ENCODE results near the gene ASPHD2. TPM values are rescaled to one million over a fixed set of nuclear protein-coding genes. Genes with fewer than 3 reads are reported as not detected.

ASPHD2 gene
- total RNA-seq, 1 donor from 2014 or later = 3.4 TPM

GRCh38 chr22:26452236-26453016 lies 23.4 kb downstream of the ASPHD2 start:
- H3K36me3 ChIP-seq (ENCODE audit: control insufficient read depth, insufficient read depth, low read length) = peaks cover 21% of the 10 kb centered on the region
- no peak for FAIRE-seq

GRCh38 chr22:26453216-26453615 lies 24.2 kb downstream of the ASPHD2 start:
- DNase-seq (ENCODE audit: low read depth) = no peak
- Histone ChIP-seq H3K27me3 (ENCODE audit: control insufficient read depth, insufficient read depth, low read length) (no peaks in the 10 kb centered on the region), H3K4me3 (ENCODE audit: low read depth, low read length) (no peak overlapping the region), H3K36me3 (ENCODE audit: control insufficient read depth, insufficient read depth, low read length) (peaks cover 26% of the 10 kb centered on the region)
- no peak for FAIRE-seq
- TF ChIP-seq CTCF (IDR thresholded peaks at IDR 0.05; ENCODE audit: insufficient read depth, low read length, severe bottlenecking) = no peak

More at GRCh38 chr22:26452236-26453016, 23.4 kb downstream of the ASPHD2 start:
- DNase-seq (ENCODE audit: low read depth) = no peak
- Histone ChIP-seq H3K27me3 (ENCODE audit: control insufficient read depth, insufficient read depth, low read length) (no peaks in the 10 kb centered on the region), H3K4me3 (ENCODE audit: low read depth, low read length) (no peak overlapping the region)
- no peak for TF ChIP-seq CTCF (IDR thresholded peaks at IDR 0.05; ENCODE audit: insufficient read depth, low read length, severe bottlenecking)

GRCh38 chr22:26453812-26454500 lies 24.9 kb downstream of the ASPHD2 start:
- no peak for TF ChIP-seq CTCF (IDR thresholded peaks at IDR 0.05; ENCODE audit: insufficient read depth, low read length, severe bottlenecking)
- DNase-seq (ENCODE audit: low read depth) (no peak), FAIRE-seq (no peak)
- no peak overlapping the region for H3K4me3 ChIP-seq (ENCODE audit: low read depth, low read length)
- no peaks in the 10 kb centered on the region for H3K27me3 ChIP-seq (ENCODE audit: control insufficient read depth, insufficient read depth, low read length)
- H3K36me3 ChIP-seq (ENCODE audit: control insufficient read depth, insufficient read depth, low read length) = peaks cover 27% of the 10 kb centered on the region

- TF ChIP-seq CTCF (IDR thresholded peaks at IDR 0.05; ENCODE audit: insufficient read depth, low read length, severe bottlenecking) = no peak
- no peak for DNase-seq (ENCODE audit: low read depth)
- no peak overlapping the region for H3K4me3 ChIP-seq (ENCODE audit: low read depth, low read length)
- no peak for FAIRE-seq
- H3K27me3 ChIP-seq (ENCODE audit: control insufficient read depth, insufficient read depth, low read length) = no peaks in the 10 kb centered on the region
- peaks cover 21% of the 10 kb centered on the region for H3K36me3 ChIP-seq (ENCODE audit: control insufficient read depth, insufficient read depth, low read length)
Observed at GRCh38 chr22:26457661-26458272, 28.7 kb downstream of the ASPHD2 start.

GRCh38 chr22:26460202-26460601 lies 31.1 kb downstream of the ASPHD2 start:
- FAIRE-seq (peak; percentile 98), DNase-seq (ENCODE audit: low read depth) (peak; percentile 87)
- peaks cover 22% of the 10 kb centered on the region for H3K36me3 ChIP-seq (ENCODE audit: control insufficient read depth, insufficient read depth, low read length)
- no peak for TF ChIP-seq CTCF (IDR thresholded peaks at IDR 0.05; ENCODE audit: insufficient read depth, low read length, severe bottlenecking)
- H3K27me3 ChIP-seq (ENCODE audit: control insufficient read depth, insufficient read depth, low read length) = no peaks in the 10 kb centered on the region
- no peak overlapping the region for H3K4me3 ChIP-seq (ENCODE audit: low read depth, low read length)

Data from bronchial epithelial cell (primary cell).